HT1080 (cell line): ENCODE results near the gene HSF5. TPM values are rescaled to one million over a fixed set of nuclear protein-coding genes. Genes with fewer than 3 reads are reported as not detected.
"Not testable (repeated sequence)": the region's sequence is repeated elsewhere in the genome, so short reads cannot be mapped to it uniquely, and the experiment has no call there.

Experiments
- DNase-seq: peaks from one replicate; pipeline ENCODE4 v3.0.0-alpha.2; 2015; ENCODE audit warnings: low read depth
- total RNA-seq: library from RNA; depleted of rRNA; stranded (reverse); fragments of >200 nt; shearing (Covaris generic); gene quantifications from 2 replicates; pipeline ENCODE4 v1.2.3, GENCODE V29; 2014

The HSF5 gene
- total RNA-seq, 1 experiment from 2014 or later, result not detected

- no peak for DNase-seq
These were observed 251 bp upstream of the HSF5 start for GRCh38 chr17:58488428-58488890.

GRCh38 chr17:58484600-58484999 is 3.6 kb downstream of the HSF5 start:
- no peak for DNase-seq

- not testable (repeated sequence) for DNase-seq
These were observed 6.4 kb downstream of the HSF5 start for GRCh38 chr17:58481798-58482197.

GRCh38 chr17:58480090-58480489 is 8.1 kb downstream of the HSF5 start:
- no peak for DNase-seq

GRCh38 chr17:58476812-58477211 is 11.4 kb downstream of the HSF5 start:
- DNase-seq, result no peak

GRCh38 chr17:58475985-58476384 is 12.2 kb downstream of the HSF5 start:
- no peak for DNase-seq

GRCh38 chr17:58470356-58470755 is 17.9 kb downstream of the HSF5 start:
- DNase-seq, result no peak

- DNase-seq, result no peak
These were observed 19.3 kb downstream of the HSF5 start for GRCh38 chr17:58468944-58469343.

GRCh38 chr17:58455491-58455890 is 32.7 kb downstream of the HSF5 start:
- DNase-seq, result no peak

- DNase-seq, result peak; percentile 37
These were observed 35.5 kb downstream of the HSF5 start for GRCh38 chr17:58452738-58453137.

GRCh38 chr17:58447039-58447975 is 40.9 kb downstream of the HSF5 start:
- DNase-seq, result peak; percentile 74

- DNase-seq, result no peak
These were observed 42.1 kb downstream of the HSF5 start for GRCh38 chr17:58446086-58446485.

- DNase-seq, result no peak
These were observed 51.4 kb downstream of the HSF5 start for GRCh38 chr17:58436805-58437239.

- DNase-seq, result no peak
These were observed 52.0 kb downstream of the HSF5 start for GRCh38 chr17:58436245-58436644.

- DNase-seq, result no peak
These were observed 55.2 kb downstream of the HSF5 start for GRCh38 chr17:58432806-58433573.

- no peak for DNase-seq
These were observed 60.4 kb downstream of the HSF5 start for GRCh38 chr17:58427807-58428206.

GRCh38 chr17:58421711-58422110 is 66.5 kb downstream of the HSF5 start:
- DNase-seq, result no peak

- DNase-seq, result no peak
These were observed 67.4 kb downstream of the HSF5 start for GRCh38 chr17:58420827-58421226.

GRCh38 chr17:58417300-58418092 is 70.7 kb downstream of the HSF5 start, which contains the start of gene RNF43:
TSS of gene RNF43 (minus strand) at chr17:58417534. CDS start at chr17:58415577, 1,957 bp downstream.
- peak; percentile 91 for DNase-seq

- no peak for DNase-seq
These were observed 71.3 kb downstream of the HSF5 start for GRCh38 chr17:58416937-58417299.

GRCh38 chr17:58416396-58416795 is 71.8 kb downstream of the HSF5 start:
- no peak for DNase-seq
